ENCODE measurements around the gene ZNF276.

The ZNF276 gene

GRCh38 chr16:89707695-89708094 lies 13.6 kb upstream of the ZNF276 start:
- Histone ChIP-seq H2AFZ (ENCODE audit: low read length) (no peak overlapping the region), H4K20me1 (ENCODE audit: insufficient read depth, low read length) (no peaks in the 10 kb centered on the region), H3K9me2 (ENCODE audit: low read depth, low read length) (no peaks in the 10 kb centered on the region), H3K36me3 (ENCODE audit: insufficient read depth, low read length) (no peaks in the 10 kb centered on the region), H3K9me3 (ENCODE audit: low read length) (no peaks in the 10 kb centered on the region), H3K27me3 (ENCODE audit: insufficient read depth, low read length) (0 out of 2 replicates have a peak, but pooled peaks cover 5% of the 10 kb centered on the region), H3K4me3 (ENCODE audit: low read depth, low read length, poor library complexity, severe bottlenecking) (no peak overlapping the region), H3K4me2 (ENCODE audit: low read length) (no peak overlapping the region), H3K9ac (ENCODE audit: low read length) (no peak overlapping the region), H3K4me1 (ENCODE audit: insufficient read depth, low read length, severe bottlenecking) (peaks cover 12% of the 10 kb centered on the region), H3F3A (ENCODE audit: insufficient read depth, low read length) (no peaks in the 10 kb centered on the region), H3K79me2 (ENCODE audit: insufficient read depth, low read length) (no peaks in the 10 kb centered on the region), H3K27ac (ENCODE audit: low read depth, low read length, poor library complexity, severe bottlenecking) (no peak overlapping the region)
- TF ChIP-seq CTCF (IDR thresholded peaks at IDR 0.05; ENCODE audit: low read length) (no peak), EZH2 (IDR thresholded peaks at IDR 0.05; ENCODE audit: borderline replicate concordance, low read length) (no peak)

- Histone ChIP-seq H3K4me2 (ENCODE audit: low read length) (no peak overlapping the region), H4K20me1 (ENCODE audit: insufficient read depth, low read length) (no peaks in the 10 kb centered on the region), H3K4me3 (ENCODE audit: low read depth, low read length, poor library complexity, severe bottlenecking) (no peak overlapping the region), H3K4me1 (ENCODE audit: insufficient read depth, low read length, severe bottlenecking) (peaks cover 17% of the 10 kb centered on the region), H3K9me2 (ENCODE audit: low read depth, low read length) (no peaks in the 10 kb centered on the region), H3F3A (ENCODE audit: insufficient read depth, low read length) (no peaks in the 10 kb centered on the region), H3K27ac (ENCODE audit: low read depth, low read length, poor library complexity, severe bottlenecking) (no peak overlapping the region), H3K79me2 (ENCODE audit: insufficient read depth, low read length) (no peaks in the 10 kb centered on the region), H3K36me3 (ENCODE audit: insufficient read depth, low read length) (peaks cover 2% of the 10 kb centered on the region; the same call in 1 of the 2 replicates), H3K27me3 (ENCODE audit: insufficient read depth, low read length) (0 out of 2 replicates have a peak, but pooled peaks cover 5% of the 10 kb centered on the region), H3K9ac (ENCODE audit: low read length) (no peak overlapping the region), H2AFZ (ENCODE audit: low read length) (no peak overlapping the region), H3K9me3 (ENCODE audit: low read length) (no peaks in the 10 kb centered on the region)
- no peak for TF ChIP-seq EZH2 (IDR thresholded peaks at IDR 0.05; ENCODE audit: borderline replicate concordance, low read length)
- TF ChIP-seq CTCF (IDR thresholded peaks at IDR 0.05; ENCODE audit: low read length): no peak
These were observed 12.8 kb upstream of the ZNF276 start for GRCh38 chr16:89708481-89708931.

- Histone ChIP-seq H3K9ac (ENCODE audit: low read length) (no peak overlapping the region), H3K4me2 (ENCODE audit: low read length) (no peak overlapping the region), H3K27me3 (ENCODE audit: insufficient read depth, low read length) (0 out of 2 replicates have a peak, but pooled peaks cover 5% of the 10 kb centered on the region), H3K36me3 (ENCODE audit: insufficient read depth, low read length) (peaks cover 8% of the 10 kb centered on the region), H3K79me2 (ENCODE audit: insufficient read depth, low read length) (no peaks in the 10 kb centered on the region), H4K20me1 (ENCODE audit: insufficient read depth, low read length) (no peaks in the 10 kb centered on the region), H2AFZ (ENCODE audit: low read length) (no peak overlapping the region), H3K9me2 (ENCODE audit: low read depth, low read length) (no peaks in the 10 kb centered on the region), H3K4me3 (ENCODE audit: low read depth, low read length, poor library complexity, severe bottlenecking) (no peak overlapping the region), H3K9me3 (ENCODE audit: low read length) (no peaks in the 10 kb centered on the region), H3K4me1 (ENCODE audit: insufficient read depth, low read length, severe bottlenecking) (peaks cover 17% of the 10 kb centered on the region), H3K27ac (ENCODE audit: low read depth, low read length, poor library complexity, severe bottlenecking) (no peak overlapping the region), H3F3A (ENCODE audit: insufficient read depth, low read length) (no peaks in the 10 kb centered on the region)
- TF ChIP-seq EZH2 (IDR thresholded peaks at IDR 0.05; ENCODE audit: borderline replicate concordance, low read length) (no peak), CTCF (IDR thresholded peaks at IDR 0.05; ENCODE audit: low read length) (no peak)
These were observed 12.2 kb upstream of the ZNF276 start for GRCh38 chr16:89709166-89709565.

All from OCI-LY1 (cell line).